ELF-1 (cell line): ENCODE measurements around the gene TLR9.

Experiments
- DNase-seq: peaks from one replicate; pipeline ENCODE4 v3.0.0-alpha.2; 2016; ENCODE audit warnings: low read depth, low spot score

Gene TLR9

DNA sequence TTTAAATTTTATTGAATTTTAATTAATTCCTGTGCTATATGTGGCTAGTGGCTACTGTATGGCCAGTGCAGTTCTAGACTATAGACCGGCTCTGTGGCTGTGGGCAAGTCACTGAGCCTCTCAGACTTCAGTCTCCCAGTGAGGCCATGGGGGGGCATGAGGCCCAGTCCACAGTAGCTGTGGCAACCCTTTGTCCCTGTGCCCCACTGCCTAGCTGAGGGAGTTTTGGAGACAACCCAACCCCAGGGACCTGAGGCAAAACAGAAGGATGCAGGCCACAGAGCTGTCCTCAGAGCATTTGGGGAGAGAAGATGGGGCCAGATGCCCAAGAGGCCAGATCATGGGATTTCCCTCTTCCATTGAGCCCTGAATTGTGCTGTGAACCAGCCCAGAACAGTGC, 52.3 kb downstream of the TLR9 start:
- no peak for DNase-seq

DNA sequence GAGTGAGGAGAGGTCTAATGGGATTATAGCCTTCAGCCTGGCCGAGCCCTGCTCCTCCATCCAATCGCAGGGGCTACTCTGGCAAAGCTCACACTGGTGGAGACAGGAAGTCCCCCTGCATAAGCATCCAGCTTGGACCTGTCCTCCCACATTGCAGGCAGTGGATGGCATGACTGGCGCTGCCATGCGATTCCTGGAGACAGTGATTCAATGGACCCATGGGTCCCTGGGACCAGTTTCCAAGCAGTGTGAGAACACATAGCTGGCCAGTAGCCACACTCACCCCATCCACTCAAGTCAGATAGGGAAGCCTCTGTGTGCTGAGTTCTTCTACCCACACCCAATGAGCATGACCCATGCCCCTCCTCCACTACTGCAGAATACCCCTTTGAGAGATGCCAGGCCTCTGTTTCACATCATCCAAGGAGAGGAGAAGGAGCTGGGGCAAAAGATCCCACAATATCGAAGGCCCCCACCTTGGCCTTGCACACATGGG, 53.1 kb downstream of the TLR9 start:
- DNase-seq: no peak

DNA sequence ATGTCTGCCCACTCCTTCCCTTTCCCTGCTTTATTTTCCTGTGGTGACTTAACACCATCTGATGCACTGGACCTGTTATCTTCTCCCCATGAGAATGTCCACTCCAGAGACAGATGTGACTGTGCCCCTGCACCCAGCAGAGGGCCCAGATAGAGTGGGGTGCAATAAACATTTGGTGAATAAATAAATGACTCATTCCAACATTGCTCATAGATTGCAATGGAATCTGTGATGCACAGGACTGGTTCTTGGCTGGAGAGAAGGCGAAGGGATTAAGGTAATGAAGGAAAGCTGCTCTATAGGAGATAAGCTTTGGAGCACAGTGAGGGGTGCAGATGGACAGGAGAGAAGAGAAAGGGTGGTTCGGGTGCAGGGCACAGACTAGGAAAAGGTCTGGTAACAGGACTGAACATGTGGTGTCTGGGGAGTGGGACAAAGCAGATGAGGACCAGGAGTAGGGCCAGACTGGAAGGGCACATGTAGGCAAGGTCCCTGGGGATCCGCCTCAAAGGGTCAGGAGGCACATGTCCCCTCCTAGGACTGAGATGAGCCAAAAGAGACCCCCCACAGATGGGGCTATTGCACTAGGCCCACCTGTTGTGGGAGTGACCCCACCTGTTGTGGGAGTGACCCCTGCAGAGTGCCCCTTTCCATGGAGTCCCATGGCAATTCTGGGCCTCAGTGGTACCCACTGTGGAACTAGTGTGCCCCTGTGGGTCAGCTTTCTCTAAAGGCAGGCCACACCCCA, 53.8 kb downstream of the TLR9 start:
- DNase-seq: no peak
